Esophagus squamous epithelium (tissue), 5 donors: ENCODE data around the gene NCR1. TPM values are rescaled to one million over a fixed set of nuclear protein-coding genes. Genes with fewer than 3 reads are reported as not detected.
"Not testable (repeated sequence)": the region's sequence is repeated elsewhere in the genome, so short reads cannot be mapped to it uniquely, and the experiment has no call there.

Experiments
- DNase-seq: peaks from one replicate; lab custom pipeline; 2025; lab: John Stamatoyannopoulos, UW
- H3K27ac ChIP-seq, 4 donors: fragments of 200-600 bp; sonication (generic); one replicate each; pipeline ENCODE4 v1.5.1; 2016 to 2019; ENCODE audit warnings: mild to moderate bottlenecking in 1 of 4
- H3K27me3 ChIP-seq, 4 donors: fragments of 200-600 bp; sonication (generic); 1 replicate in 3 of 4; 2 replicates in 1 of 4; pipeline versions ENCODE4 v1.5.1 to v1.6.0; 2017 to 2021; ENCODE audit warnings: antibody characterized with exemption in 1 of 4
- H3K36me3 ChIP-seq, 3 donors: fragments of 200-600 bp; sonication (generic); one replicate each; pipeline ENCODE4 v1.5.1; 2016 to 2019
- H3K4me1 ChIP-seq, 3 donors: fragments of 200-600 bp; sonication (generic); one replicate each; pipeline ENCODE4 v1.5.1; 2017 to 2019
- H3K4me3 ChIP-seq, 4 donors: fragments of 200-600 bp; sonication (generic); 1 replicate in 3 of 4; 2 replicates in 1 of 4; pipeline ENCODE4 v1.5.1; 2016 to 2019; ENCODE audit warnings: mild to moderate bottlenecking in 2 of 4, moderate library complexity in 1 of 4
- H3K9me3 ChIP-seq, 3 donors: fragments of 200-600 bp; sonication (generic); one replicate each; pipeline ENCODE4 v1.5.1; 2016 to 2019
- POLR2A ChIP-seq, 4 donors: fragments of 450-650 bp; IDR thresholded peaks; one replicate each; pipeline ENCODE4 v1.6.1; 2017; ENCODE audit warnings: antibody characterized with exemption in 4 of 4, mild to moderate bottlenecking in 4 of 4, moderate library complexity in 3 of 4
- WGBS, 2 donors: methylation state at CpG; one replicate each; pipeline ENCODE4 v1.1.5; 2018; 5-methylcytosine and 5-hydroxymethylcytosine counted together
- intact Hi-C: fragments of 100-400 bp; cut with DNase I; formaldehyde crosslinking; loops from one replicate; pipeline ENCODE4 v1.15.0; 2022
- total RNA-seq, 4 donors: library from RNA; depleted of rRNA; stranded (reverse); fragments of >200 nt; gene quantifications; one replicate each; pipeline ENCODE4 v1.1.0, GENCODE V29; 2016
- TF ChIP-seq, protein P1 (sequence below), 6 experiments: fragments of 450-650 bp in 4 of 6; fragments of 200-600 bp in 2 of 6; sonication (generic) in 2 of 6; IDR thresholded peaks; one replicate each; pipeline ENCODE4 v1.5.1; 2016 to 2019; ENCODE audit warnings: antibody characterized with exemption in 6 of 6, mild to moderate bottlenecking in 4 of 6, moderate library complexity in 4 of 6
- donor health status: DM: yes; HTN: yes; CAD: no.

Gene NCR1
- total RNA-seq, 4 donors from 2014 or later: not detected

DNA sequence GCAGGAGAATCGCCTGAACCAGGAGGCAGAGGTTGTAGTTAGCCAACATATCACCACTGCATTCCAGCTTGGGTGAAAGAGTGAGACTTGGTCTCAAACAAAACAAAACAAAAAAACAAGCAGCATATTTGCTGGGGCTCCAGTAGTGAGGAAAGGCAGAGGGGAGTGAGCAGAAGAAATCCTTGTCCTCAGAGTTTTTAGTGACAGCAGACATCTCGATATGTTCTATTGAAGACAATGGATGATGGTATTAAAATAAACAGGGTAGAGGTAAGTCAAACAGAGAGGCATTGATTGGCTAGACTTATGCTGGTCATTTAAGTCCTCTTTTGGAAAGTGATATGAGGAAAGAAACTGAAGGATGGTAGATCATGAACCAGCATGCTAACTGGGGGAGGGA, 22.4 kb downstream of the NCR1 start:
- TF ChIP-seq POLR2A (IDR thresholded peaks at IDR 0.05): no peak
- no peak overlapping the region for H3K27ac ChIP-seq
- 78 to 89% methylated on average over 2 of the region's 2 CpGs for WGBS, 2 donors
- peaks cover 0 to 30% (median 5%) of the 10 kb centered on the region in 3 donors for H3K9me3 ChIP-seq
- no peaks in the 10 kb centered on the region for H3K4me1 ChIP-seq
- H3K4me3 ChIP-seq: no peak overlapping the region
- DNase-seq: no peak
- intact Hi-C loops: no loop called here
- H3K27me3 ChIP-seq: no peaks in the 10 kb centered on the region
- no peaks in the 10 kb centered on the region for H3K36me3 ChIP-seq

DNA sequence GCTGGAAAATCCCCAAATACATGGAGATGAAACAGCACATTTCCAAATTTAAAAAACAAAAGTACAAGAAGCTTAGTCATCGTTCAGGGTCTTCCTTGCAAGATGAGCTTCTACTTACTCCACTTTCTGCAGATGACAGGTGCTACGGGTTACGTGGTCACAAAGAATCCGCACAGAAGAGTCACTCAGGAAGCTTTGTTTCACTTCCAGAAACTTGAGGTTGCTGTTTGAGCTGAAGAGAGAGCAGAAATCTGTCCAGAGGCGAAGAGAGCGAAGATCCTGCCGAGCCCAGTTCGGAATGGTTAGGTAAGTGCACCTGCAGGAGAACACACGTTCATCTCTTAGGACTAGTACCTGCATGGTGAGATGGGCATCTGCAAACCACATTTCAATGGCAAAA, 32.0 kb downstream of the NCR1 start:
- H3K9me3 ChIP-seq: no peaks in the 10 kb centered on the region
- intact Hi-C loops: no loop called here
- H3K27ac ChIP-seq: no peak overlapping the region
- no peak for TF ChIP-seq POLR2A (IDR thresholded peaks at IDR 0.05)
- TF ChIP-seq, protein P1, sequence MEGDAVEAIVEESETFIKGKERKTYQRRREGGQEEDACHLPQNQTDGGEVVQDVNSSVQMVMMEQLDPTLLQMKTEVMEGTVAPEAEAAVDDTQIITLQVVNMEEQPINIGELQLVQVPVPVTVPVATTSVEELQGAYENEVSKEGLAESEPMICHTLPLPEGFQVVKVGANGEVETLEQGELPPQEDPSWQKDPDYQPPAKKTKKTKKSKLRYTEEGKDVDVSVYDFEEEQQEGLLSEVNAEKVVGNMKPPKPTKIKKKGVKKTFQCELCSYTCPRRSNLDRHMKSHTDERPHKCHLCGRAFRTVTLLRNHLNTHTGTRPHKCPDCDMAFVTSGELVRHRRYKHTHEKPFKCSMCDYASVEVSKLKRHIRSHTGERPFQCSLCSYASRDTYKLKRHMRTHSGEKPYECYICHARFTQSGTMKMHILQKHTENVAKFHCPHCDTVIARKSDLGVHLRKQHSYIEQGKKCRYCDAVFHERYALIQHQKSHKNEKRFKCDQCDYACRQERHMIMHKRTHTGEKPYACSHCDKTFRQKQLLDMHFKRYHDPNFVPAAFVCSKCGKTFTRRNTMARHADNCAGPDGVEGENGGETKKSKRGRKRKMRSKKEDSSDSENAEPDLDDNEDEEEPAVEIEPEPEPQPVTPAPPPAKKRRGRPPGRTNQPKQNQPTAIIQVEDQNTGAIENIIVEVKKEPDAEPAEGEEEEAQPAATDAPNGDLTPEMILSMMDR (IDR thresholded peaks at IDR 0.05): no peak
- no peak for DNase-seq
- 61 to 66% methylated on average over 9 of the region's 9 CpGs for WGBS, 2 donors
- H3K27me3 ChIP-seq: peaks cover 0 to 25% (median 0%) of the 10 kb centered on the region in 4 donors
- no peaks in the 10 kb centered on the region for H3K4me1 ChIP-seq
- H3K4me3 ChIP-seq: no peak overlapping the region
- H3K36me3 ChIP-seq: no peaks in the 10 kb centered on the region

DNA sequence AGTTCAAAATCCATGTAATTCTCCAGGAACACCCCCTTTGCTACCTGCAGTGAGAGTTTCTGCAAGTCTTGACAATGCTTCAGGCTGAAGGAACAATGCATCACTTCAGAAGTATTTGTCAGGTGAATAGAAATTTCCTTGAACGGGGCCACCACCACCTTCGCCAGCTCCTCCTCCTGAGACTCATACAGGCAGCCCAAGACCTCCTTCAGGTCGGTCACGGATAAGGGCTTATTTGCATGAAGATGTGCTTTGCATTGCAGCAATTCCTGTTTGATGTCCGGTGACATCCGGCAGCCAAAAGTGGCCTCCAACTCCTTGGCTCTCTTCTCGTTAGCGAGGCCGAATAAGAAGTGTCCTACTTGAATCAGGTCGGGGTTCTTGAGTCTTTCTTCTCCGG, 33.0 kb downstream of the NCR1 start:
- H3K4me1 ChIP-seq: no peaks in the 10 kb centered on the region
- TF ChIP-seq, protein P1 (IDR thresholded peaks at IDR 0.05): no peak
- TF ChIP-seq POLR2A (IDR thresholded peaks at IDR 0.05): no peak
- peaks cover 0 to 25% (median 0%) of the 10 kb centered on the region in 4 donors for H3K27me3 ChIP-seq
- 65 to 73% methylated on average over 7 to 9 of the region's 11 CpGs for WGBS, 2 donors
- no peaks in the 10 kb centered on the region for H3K9me3 ChIP-seq
- intact Hi-C loops: no loop called here
- H3K27ac ChIP-seq: no peak overlapping the region
- DNase-seq: no peak
- H3K4me3 ChIP-seq: no peak overlapping the region
- H3K36me3 ChIP-seq: no peaks in the 10 kb centered on the region

DNA sequence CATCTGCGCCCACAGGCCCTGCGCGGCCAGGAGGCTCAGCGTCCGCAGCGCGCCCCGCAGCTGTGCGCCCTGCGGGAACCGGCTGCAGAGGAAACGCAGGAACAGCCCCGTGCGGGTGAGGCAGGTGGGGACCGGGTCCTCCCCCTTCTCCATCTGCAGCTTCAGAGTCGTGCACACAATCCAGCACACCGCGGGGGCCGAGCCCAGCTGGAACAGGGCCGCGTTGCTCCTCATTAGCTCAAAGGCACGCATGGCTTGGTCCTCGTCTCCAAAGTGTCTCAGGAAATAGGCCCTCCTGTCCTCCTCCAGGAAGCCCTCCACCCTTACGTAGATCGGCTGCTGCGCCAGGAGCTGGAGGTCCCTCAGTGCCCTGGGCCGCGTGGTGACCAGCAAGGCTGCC, 33.6 kb downstream of the NCR1 start:
- H3K4me1 ChIP-seq, H3K9me3 ChIP-seq, H3K36me3 ChIP-seq, H3K4me3 ChIP-seq, intact Hi-C loops, H3K27ac ChIP-seq, DNase-seq: not testable (repeated sequence)
- peaks cover 0 to 25% (median 0%) of the 10 kb centered on the region in 4 donors for H3K27me3 ChIP-seq
- 90% methylated on average over 2 of the region's 28 CpGs; no CpG with 5 or more reads in 1 of the 2 donors for WGBS, 2 donors

DNA sequence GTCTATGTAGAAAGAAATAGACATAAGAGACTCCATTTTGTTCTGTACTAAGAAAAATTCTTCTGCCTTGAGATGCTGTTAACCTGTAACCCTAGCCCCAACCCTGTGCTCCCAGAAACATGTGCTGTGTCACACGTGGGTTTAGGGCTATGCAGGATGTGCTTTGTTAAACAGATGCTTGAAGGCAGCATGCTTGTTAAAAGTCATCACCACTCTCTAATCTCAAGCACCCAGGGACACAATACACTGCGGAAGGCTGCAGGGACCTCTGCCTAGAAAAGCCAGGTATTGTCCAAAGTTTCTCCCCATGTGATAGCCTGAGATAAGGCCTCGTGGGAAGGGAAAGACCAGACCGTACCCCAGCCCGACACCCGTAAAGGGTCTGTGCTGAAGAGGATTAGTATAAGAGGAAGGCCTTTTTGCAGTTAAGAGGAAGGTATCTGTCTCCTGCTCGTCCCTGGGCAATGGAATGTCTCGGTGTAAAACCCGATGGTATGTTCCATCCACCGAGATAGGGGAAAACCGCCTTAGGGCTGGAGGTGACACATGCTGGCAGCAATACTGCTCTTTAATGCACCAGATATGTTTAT, 37.9 kb downstream of the NCR1 start:
- H3K27me3 ChIP-seq: peaks cover 0 to 12% (median 0%) of the 10 kb centered on the region in 4 donors
- DNase-seq, H3K4me3 ChIP-seq, H3K4me1 ChIP-seq, intact Hi-C loops, H3K27ac ChIP-seq, H3K9me3 ChIP-seq, H3K36me3 ChIP-seq: not testable (repeated sequence)
- WGBS, 2 donors: 55 to 65% methylated on average over 10 to 11 of the region's 11 CpGs

DNA sequence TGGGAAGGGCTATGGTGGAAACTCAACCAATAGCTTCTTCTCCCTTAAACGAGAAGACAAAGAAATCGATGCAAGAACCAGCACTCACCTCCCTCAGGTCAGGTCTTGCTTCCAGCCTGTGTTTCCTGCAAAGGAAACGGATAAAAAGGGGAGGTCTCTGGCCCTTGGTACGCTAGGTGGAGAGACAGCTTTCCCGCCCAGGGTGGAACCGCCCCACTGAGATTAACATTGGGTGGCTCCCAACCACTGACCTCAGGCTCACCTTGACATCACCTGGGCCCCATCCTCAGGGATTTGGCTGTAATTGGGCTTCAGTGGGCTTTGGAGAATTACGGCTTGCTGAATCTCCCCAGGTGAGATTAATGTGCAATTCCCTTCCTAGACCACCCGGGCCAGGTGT, 41.4 kb downstream of the NCR1 start, which contains the start of gene NLRP7:
Gene NLRP7, minus strand, starts transcription at position 150 of the 400 bp plus-strand sequence.
- no peaks in the 10 kb centered on the region for H3K4me1 ChIP-seq

More for the DNA sequence above, 41.4 kb downstream of the NCR1 start, which contains the start of gene NLRP7:
- intact Hi-C loops: no loop called here
- Histone ChIP-seq H3K9me3 (no peaks in the 10 kb centered on the region), H3K36me3 (no peaks in the 10 kb centered on the region), H3K27me3 (peaks cover 0 to 10% (median 0%) of the 10 kb centered on the region in 4 donors), H3K4me3 (no peak within 1 kb of the TSS), H3K27ac (no peak within 1 kb of the TSS)
- no peak for DNase-seq
- TF ChIP-seq, protein P1 (IDR thresholded peaks at IDR 0.05): no peak
- TF ChIP-seq POLR2A (IDR thresholded peaks at IDR 0.05): no peak
- WGBS, 2 donors: 75 to 84% methylated on average over 7 of the region's 8 CpGs
